Kidney (tissue), 14 donors: ENCODE data around the gene ADCY10. TPM values are rescaled to one million over a fixed set of nuclear protein-coding genes. Genes with fewer than 3 reads are reported as not detected.

ENCODE experiments used
- DNase-seq, 5 donors: peaks; one replicate each; pipeline ENCODE4 v3.0.0-alpha.2; 2013 to 2020
- FAIRE-seq: peaks from 2 replicates; lab custom pipeline; 2012; peaks lifted over from hg19 to GRCh38; lab: Jason Lieb, UNC
- H3K27ac ChIP-seq, 2 donors: one replicate each; pipeline ENCODE4 v1.7.0; 2013; ENCODE audit warnings: low read depth in 2 of 2, low read length in 2 of 2, inconsistent platforms in 1 of 2
- H3K27me3 ChIP-seq: one replicate; pipeline ENCODE4 v1.7.1; 2013; ENCODE audit warnings: low read length, inconsistent platforms; ENCODE audit not compliant: control insufficient read depth, insufficient read depth
- H3K36me3 ChIP-seq, 3 donors: one replicate each; pipeline versions ENCODE4 v1.7.0 to v1.7.1; 2013; ENCODE audit warnings: low read length in 3 of 3, control low read depth in 1 of 3, inconsistent platforms in 1 of 3; ENCODE audit not compliant: insufficient read depth in 3 of 3, control insufficient read depth in 2 of 3
- H3K4me1 ChIP-seq, 3 donors: one replicate each; pipeline versions ENCODE4 v1.7.0 to v1.7.1; 2013; ENCODE audit warnings: low read length in 3 of 3, inconsistent platforms in 1 of 3, low read depth in 1 of 3; ENCODE audit not compliant: control insufficient read depth in 2 of 3, insufficient read depth in 2 of 3
- H3K4me3 ChIP-seq, 3 donors: one replicate each; pipeline versions ENCODE4 v1.7.0 to v1.8.1; 2013; ENCODE audit warnings: low read length in 3 of 3, control low read depth in 1 of 3, inconsistent platforms in 1 of 3
- H3K9ac ChIP-seq, 3 donors: one replicate each; pipeline versions ENCODE4 v1.7.0 to v1.7.1; 2013; ENCODE audit warnings: low read length in 3 of 3, control low read depth in 1 of 3, inconsistent platforms in 1 of 3
- H3K9me3 ChIP-seq, 3 donors: one replicate each; pipeline versions ENCODE4 v1.7.0 to v1.7.1; 2013; ENCODE audit warnings: low read length in 3 of 3, control low read depth in 1 of 3, inconsistent platforms in 1 of 3; ENCODE audit not compliant: control insufficient read depth in 2 of 3, insufficient read depth in 1 of 3
- CTCF ChIP-seq: IDR thresholded peaks from 3 replicates; pipeline ENCODE4 v1.5.1; 2012; ENCODE audit warnings: mild to moderate bottlenecking, moderate library complexity, borderline replicate concordance; ENCODE audit not compliant: insufficient read depth; ENCODE audit errors: extremely low read depth
- intact Hi-C: fragments of 100-400 bp; cut with DNase I; formaldehyde crosslinking; loops from one replicate; pipeline ENCODE4 v1.11.1; 2022
- polyA plus RNA-seq: library from polyadenylated mRNA; stranded (reverse); fragments of 350-450 nt; fragmentation: Illumina TruSeq; extraction: RNeasy Lipid Tissue Mini Kit (QIAGEN cat#74804); gene quantifications from one replicate; pipeline ENCODE4 v1.2.3, GENCODE V29; 2014; ENCODE audit warnings: low read depth, low replicate concordance; ENCODE audit not compliant: insufficient read depth
- total RNA-seq: library from RNA; stranded (reverse); fragmentation: NEBNext Ultra II Directional; extraction: Animal tissue kit (Norgen Biotek cat#: 25700); gene quantifications from one replicate; pipeline ENCODE4 v1.2.1, GENCODE V29; 2021
- donor health status: control.
- donor health status: control.
- donor health status: control.
- donor health status: control.
- donor health status: control.
- donor health status: DM: yes; HTN: yes; CAD: no.
- donor health status: Normal renal cell carcinoma (clear cell type).

The ADCY10 gene
- total and polyA plus RNA-seq, 2 donors from 2014 or later: 0.22 to 0.28 TPM

- Histone ChIP-seq H3K4me3 (no peak overlapping the region), H3K27me3 (no peaks in the 10 kb centered on the region), H3K36me3 (no peaks in the 10 kb centered on the region), H3K27ac (no peak overlapping the region), H3K9ac (no peak overlapping the region), H3K4me1 (no peaks in the 10 kb centered on the region), H3K9me3 (no peaks in the 10 kb centered on the region)
- intact Hi-C loops: no loop called here
- TF ChIP-seq CTCF: no peak
- FAIRE-seq: no peak
- no peak for DNase-seq
Observed at GRCh38 chr1:167909691-167910180, 4.2 kb downstream of the ADCY10 start.

GRCh38 chr1:167905671-167906070 is 8.3 kb downstream of the ADCY10 start:
- FAIRE-seq: no peak
- intact Hi-C loops: no loop called here
- no peak overlapping the region for H3K27ac ChIP-seq

GRCh38 chr1:167905182-167905581 is 8.8 kb downstream of the ADCY10 start:
- H3K27ac ChIP-seq: no peak overlapping the region
- FAIRE-seq: no peak

More at GRCh38 chr1:167905671-167906070, 8.3 kb downstream of the ADCY10 start:
- no peak overlapping the region for H3K9ac ChIP-seq
- H3K27me3 ChIP-seq: no peaks in the 10 kb centered on the region
- no peaks in the 10 kb centered on the region for H3K4me1 ChIP-seq
- H3K4me3 ChIP-seq: no peak overlapping the region
- no peaks in the 10 kb centered on the region for H3K9me3 ChIP-seq
- peak in 1 of 5 donors; percentile 7 for DNase-seq
- TF ChIP-seq CTCF: no peak
- H3K36me3 ChIP-seq: no peaks in the 10 kb centered on the region

More at GRCh38 chr1:167905182-167905581, 8.8 kb downstream of the ADCY10 start:
- peak in 3 of 5 donors; percentile 19 to 54 (median 42) for DNase-seq
- intact Hi-C loops: no loop called here
- no peaks in the 10 kb centered on the region for H3K4me1 ChIP-seq
- no peak overlapping the region for H3K4me3 ChIP-seq
- H3K36me3 ChIP-seq: no peaks in the 10 kb centered on the region
- H3K9me3 ChIP-seq: no peaks in the 10 kb centered on the region
- no peak for TF ChIP-seq CTCF
- no peak overlapping the region for H3K9ac ChIP-seq
- no peaks in the 10 kb centered on the region for H3K27me3 ChIP-seq
